ENCODE measurements around the gene PDRG1. TPM values are rescaled to one million over a fixed set of nuclear protein-coding genes. Genes with fewer than 3 reads are reported as not detected.
"Not testable (repeated sequence)": the region's sequence is repeated elsewhere in the genome, so short reads cannot be mapped to it uniquely, and the experiment has no call there.

The PDRG1 gene
- total RNA-seq, 2 experiments from 2014 or later = 19.9 to 20.4 TPM

DNA sequence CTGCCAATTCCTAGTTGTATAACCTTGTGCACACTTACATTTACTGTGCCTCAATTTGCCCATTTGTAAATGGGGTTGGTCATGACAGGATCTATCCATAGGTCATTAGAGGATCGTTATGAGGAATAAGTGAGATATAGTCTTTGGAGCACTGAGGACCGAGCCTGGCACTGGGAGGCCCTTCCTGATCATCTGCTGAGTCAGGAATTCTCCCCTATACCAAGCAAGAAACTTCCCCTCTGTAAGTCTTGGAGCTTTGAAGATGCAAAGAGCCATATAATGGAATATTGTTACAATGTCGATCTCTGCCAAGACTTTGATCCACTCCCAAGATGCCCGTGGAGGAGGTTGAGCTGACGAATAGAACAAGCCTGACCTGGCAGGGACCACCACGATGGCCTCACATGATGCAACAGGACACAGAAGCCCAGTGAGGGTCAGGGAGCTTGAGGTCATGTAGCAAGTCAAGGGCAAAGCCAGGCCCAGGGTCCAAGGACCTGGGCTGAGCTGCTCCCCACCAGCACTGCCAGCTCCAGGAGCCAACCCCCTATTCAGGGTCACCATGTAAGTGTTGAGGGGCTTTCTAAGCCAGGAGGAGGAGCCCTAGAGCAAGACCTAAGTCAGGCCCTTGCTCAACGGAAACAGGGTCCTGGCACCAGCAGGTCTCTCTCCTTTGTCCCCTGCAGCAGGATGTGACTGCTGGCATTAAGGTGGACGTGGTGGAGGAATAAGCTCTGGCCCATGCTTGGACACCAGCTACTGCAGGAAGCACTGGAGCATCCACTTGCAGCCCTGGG is 16.7 kb downstream of the PDRG1 start:
- ChIA-PET CTCF (interaction anchor here (1.3 kb wide), 1 partner anchor 17 kb away, joined by 3 read pairs; the partner anchor contains the start of gene PDRG1), POLR2A (no interaction called here)

GRCh38 chr20:31934491-31934890 is 17.4 kb downstream of the PDRG1 start:
- POLR2A ChIA-PET = no interaction called here
- CTCF ChIA-PET = no interaction called here

- ChIA-PET POLR2A (no interaction called here), CTCF (no interaction called here)
Measured at GRCh38 chr20:31933698-31934097, 18.1 kb downstream of the PDRG1 start.

- POLR2A ChIA-PET = no interaction called here
- CTCF ChIA-PET = no interaction called here
Measured at GRCh38 chr20:31930779-31931178, 21.1 kb downstream of the PDRG1 start.

DNA sequence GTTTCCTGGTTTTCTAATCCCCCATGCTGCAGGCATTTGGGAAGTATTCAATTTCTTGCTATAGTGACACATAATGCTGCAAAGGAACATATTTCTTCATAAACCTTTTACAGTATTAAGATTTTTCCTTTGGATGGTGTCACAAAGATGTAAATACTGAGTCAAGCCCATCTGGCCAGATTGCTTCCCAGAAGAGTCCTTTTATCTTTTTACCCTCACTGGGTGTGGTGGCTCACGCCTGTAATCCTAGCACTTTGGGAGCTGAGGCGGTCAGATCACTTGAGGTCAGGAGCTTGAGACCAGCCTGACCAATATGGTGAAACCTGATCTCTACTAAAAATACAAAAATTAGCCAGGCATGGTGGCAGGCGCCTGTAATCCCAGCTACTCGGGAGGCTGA is 22.2 kb downstream of the PDRG1 start:
- CTCF ChIA-PET, POLR2A ChIA-PET: not testable (repeated sequence)

- ChIA-PET POLR2A (no interaction called here), CTCF (no interaction called here)
Measured at GRCh38 chr20:31927627-31928159, 24.2 kb downstream of the PDRG1 start.

DNA sequence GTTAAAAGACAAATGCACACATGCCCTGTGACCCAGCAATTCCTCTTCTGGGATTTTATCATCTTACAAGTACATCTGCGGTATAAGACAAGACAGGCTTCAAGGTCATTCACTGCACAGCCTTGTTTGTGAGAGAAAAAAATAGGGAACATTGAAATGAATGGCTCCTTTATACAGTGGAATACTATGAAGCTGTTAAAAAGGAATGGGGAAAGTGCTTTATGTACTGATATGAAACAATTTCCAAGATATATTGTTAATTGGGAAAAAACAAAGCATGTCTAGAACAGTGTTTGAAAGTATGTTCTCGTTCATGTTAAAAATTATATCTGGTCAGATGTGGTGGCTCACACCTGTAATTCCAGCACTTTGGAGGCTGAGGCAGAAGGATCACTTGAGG is 25.4 kb downstream of the PDRG1 start:
- CTCF ChIA-PET = no interaction called here

GRCh38 chr20:31925631-31926030 is 26.2 kb downstream of the PDRG1 start:
- POLR2A ChIA-PET = no interaction called here
- CTCF ChIA-PET = interaction anchor here (0.5 kb wide), 1 partner anchor 281 kb away, joined by 3 read pairs; no protein-coding TSS in a partner anchor

More for the DNA sequence above, 25.4 kb downstream of the PDRG1 start:
- POLR2A ChIA-PET = no interaction called here

DNA sequence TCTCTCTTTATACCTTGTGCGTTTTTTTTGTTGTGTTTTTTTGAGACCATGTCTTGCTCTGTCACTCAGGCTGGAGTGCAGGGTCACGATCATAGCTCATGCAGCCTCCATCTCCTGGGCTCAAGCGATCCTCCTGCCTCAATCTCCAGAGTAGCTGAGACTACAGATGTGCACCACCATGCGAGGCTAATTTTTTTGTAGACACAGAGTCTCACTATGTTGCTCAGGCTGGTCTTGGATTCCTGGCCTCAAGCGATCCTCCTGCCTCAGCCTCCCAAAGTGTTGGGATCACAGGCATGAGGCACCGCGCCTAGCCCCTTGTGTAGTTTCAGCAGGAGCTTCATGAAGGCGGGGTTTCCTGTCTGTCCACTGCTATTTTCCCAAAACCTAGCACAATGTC is 27.3 kb downstream of the PDRG1 start:
- POLR2A ChIA-PET = no interaction called here
- CTCF ChIA-PET = no interaction called here

GRCh38 chr20:31923388-31924331 is 28.2 kb downstream of the PDRG1 start:
- ChIA-PET POLR2A (no interaction called here), CTCF (no interaction called here)

GRCh38 chr20:31922588-31922987 is 29.3 kb downstream of the PDRG1 start:
- CTCF ChIA-PET = interaction anchor here (0.9 kb wide), 1 partner anchor 75 kb away, joined by 3 read pairs; no protein-coding TSS in a partner anchor

DNA sequence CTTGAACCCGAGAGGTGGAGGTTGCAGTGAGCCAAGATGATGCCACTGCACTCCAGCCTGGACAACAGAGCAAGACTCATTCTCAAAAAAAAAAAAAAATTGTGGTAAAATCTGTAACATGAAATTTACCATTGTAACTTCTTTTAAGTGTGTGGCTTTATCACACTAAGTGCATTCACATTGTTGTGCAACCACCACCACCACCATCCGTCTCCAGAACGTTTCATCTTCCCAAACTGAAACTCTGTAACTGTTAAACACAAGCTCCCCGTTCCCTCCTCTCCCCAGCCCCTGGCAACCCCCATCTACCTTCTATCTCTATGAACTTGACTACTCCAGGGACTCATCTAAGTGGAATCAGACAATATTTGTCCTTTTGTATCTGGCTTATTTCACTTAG is 29.7 kb downstream of the PDRG1 start:
- CTCF ChIA-PET = interaction anchor here (0.9 kb wide), 1 partner anchor 75 kb away, joined by 3 read pairs; no protein-coding TSS in a partner anchor
- POLR2A ChIA-PET = no interaction called here

More at GRCh38 chr20:31922588-31922987, 29.3 kb downstream of the PDRG1 start:
- POLR2A ChIA-PET = no interaction called here

- CTCF ChIA-PET, POLR2A ChIA-PET: not testable (repeated sequence)
Measured at GRCh38 chr20:31921480-31921879, 30.4 kb downstream of the PDRG1 start.

- CTCF ChIA-PET = no interaction called here
- POLR2A ChIA-PET = no interaction called here
Measured at GRCh38 chr20:31920275-31920855, 31.5 kb downstream of the PDRG1 start.

DNA sequence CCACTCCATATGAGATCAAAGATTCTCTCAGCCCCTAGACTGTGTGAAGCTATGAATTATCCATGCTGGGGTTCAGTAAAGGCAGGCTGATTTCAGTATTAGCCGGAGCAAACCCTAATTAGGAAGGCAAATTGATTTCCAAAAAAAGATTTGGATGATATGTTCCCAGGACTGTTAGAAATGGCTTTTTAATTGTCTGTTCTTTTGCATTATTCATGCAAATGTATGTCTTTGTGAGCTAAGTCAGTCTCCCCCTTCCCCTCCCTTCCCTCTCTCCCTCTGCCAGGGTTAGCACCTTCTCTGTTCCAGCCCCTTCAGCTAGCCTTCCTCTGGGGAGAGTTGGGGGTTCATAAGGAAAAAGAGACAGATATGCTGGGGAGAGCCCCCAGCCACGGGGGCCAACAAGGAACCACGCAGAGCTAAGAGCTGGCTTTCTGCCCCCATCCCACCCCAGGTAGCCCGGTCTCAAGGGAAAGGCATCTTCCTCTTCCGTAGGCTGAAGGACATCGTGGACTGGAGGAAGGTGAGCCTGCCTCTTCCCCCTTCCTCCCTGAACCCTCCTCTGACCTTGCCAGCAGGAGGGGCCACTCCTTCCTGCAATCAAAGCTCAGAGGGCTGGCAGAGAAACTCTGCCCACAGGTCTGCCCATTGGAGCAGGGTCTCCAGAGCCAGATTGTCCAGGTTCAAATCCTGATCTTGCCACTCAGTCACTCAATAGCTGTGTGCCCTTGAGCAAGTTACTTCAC is 32.3 kb downstream of the PDRG1 start:
- ChIA-PET CTCF (no interaction called here), POLR2A (interaction anchor here (0.6 kb wide), 1 partner anchor 13 kb away, joined by 3 read pairs; no protein-coding TSS in a partner anchor)

DNA sequence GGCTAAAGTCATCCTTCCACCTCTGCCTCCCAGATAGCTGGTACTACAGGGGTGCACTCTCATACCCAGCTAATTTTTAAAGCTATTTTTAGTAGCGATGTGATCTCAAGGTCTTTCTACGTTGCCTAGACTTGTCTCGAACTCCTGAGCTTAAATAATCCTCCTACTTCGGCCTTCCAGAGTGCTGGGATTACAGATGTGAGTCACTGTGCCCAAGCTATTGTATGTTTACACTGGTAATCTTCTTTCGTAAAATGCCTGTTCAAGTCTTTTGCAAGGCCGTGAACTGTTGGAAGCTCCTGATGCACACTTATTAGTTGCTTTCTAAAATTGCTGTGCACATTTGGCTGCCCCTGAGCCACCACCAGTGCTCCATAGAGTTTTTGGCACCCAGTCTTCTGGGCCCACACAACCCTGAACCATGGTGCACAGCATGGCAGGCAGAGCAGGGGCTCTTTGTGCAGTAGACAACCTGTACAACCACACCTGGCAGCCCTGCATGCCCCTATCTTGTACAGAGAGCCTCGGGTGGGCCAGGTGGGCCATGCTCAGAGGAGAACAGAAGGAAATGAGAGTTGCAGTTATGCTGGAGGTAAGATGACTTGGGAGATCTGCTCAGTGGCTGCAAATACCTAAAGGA is 33.3 kb downstream of the PDRG1 start:
- CTCF ChIA-PET = interaction anchor here (1.2 kb wide), 1 partner anchor 95 kb away, joined by 3 read pairs; no protein-coding TSS in a partner anchor
- POLR2A ChIA-PET = no interaction called here

DNA sequence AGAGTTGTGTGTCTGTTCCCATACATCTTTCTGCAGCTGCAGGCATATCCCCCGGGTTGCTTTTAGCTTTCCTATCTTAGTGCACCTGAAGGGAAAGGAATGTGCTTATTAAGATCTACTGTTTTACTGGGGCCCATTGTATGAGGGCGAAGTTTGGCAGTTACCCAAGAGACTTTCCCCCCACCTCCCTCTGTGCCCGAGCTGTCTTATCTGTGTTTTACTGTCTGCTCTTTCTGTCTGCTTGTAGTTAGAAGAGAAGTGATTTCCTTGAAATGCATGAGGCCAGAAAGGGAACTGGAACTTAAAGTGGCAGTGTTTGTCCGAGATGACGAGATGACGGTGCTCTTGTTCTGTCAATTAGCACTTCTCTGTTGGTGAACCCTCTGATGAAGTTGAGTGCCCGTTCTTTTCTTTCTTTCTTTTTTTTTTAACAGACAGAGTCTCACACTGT is 33.9 kb downstream of the PDRG1 start:
- POLR2A ChIA-PET = not testable (repeated sequence)
- CTCF ChIA-PET = interaction anchor here (1.2 kb wide), 1 partner anchor 95 kb away, joined by 3 read pairs; no protein-coding TSS in a partner anchor

- POLR2A ChIA-PET = no interaction called here
- CTCF ChIA-PET = no interaction called here
Measured at GRCh38 chr20:31916708-31917107, 35.1 kb downstream of the PDRG1 start.
